Measurements from ENCODE around the gene ITFG1. TPM values are rescaled to one million over a fixed set of nuclear protein-coding genes. Genes with fewer than 3 reads are reported as not detected.
A peak's percentile ranks its signal among the peaks of the same experiment; 100 is the strongest.

ITFG1 gene
- total and polyA plus RNA-seq, 2 of the 13 experiments (the other 11 are each of a cell fraction or from before 2014, with no cell fraction given): 74.5 to 150 TPM

DNA sequence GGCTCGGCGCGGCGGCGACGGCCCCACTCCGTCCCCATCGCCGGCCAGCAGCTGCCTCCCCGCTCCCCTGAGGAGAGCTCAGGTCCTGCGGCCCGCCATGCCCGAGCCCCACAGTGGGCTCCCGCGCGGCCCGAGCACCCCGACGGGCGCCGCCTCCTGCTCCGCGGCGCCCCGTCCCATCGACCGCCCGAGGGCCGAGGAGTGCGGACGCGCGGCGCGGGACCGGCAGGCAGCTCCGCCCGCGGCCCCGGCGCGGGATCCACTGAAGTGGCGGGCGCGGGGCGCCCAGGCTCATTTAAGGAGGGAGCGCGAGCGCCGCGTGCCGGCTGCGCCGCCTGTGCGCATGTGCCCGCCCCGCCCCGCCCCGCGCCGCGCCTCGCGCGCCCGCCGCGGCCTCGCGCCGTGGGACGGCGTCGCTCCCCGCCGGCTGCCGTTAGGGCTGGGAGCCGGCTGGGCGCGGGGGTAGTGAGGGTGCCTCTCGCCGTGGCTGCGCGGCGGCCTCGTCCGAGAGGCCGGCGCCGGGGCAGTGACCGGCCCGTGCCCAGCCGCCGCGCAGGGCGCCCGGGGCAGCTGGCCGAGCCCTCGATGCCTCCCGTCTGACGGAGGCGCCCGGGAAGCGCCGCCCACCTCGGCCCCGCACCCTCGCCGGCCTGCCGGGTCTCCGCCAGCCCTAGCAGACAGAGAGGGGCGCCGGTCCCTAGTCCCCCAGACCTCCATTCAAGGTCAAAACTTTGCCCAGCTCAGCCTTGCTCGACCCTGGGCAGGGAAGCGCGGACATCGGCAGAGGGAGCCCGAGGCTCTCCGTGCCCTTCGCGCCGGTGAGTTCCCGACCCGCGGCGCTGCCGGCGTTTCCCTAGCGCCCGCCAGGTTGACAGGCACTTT lies 316.9 kb downstream of the ITFG1 start, which contains the start of gene NETO2 (continued):
- TF ChIP-seq, protein P1, sequence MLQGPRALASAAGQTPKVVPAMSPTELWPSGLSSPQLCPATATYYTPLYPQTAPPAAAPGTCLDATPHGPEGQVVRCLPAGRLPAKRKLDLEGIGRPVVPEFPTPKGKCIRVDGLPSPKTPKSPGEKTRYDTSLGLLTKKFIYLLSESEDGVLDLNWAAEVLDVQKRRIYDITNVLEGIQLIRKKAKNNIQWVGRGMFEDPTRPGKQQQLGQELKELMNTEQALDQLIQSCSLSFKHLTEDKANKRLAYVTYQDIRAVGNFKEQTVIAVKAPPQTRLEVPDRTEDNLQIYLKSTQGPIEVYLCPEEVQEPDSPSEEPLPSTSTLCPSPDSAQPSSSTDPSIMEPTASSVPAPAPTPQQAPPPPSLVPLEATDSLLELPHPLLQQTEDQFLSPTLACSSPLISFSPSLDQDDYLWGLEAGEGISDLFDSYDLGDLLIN (CRISPR knock-in tag; IDR thresholded peaks at IDR 0.05; ENCODE audit: borderline replicate concordance): peak; percentile 28; the same call in 1 of the 2 replicates
- TF ChIP-seq, protein P2, sequence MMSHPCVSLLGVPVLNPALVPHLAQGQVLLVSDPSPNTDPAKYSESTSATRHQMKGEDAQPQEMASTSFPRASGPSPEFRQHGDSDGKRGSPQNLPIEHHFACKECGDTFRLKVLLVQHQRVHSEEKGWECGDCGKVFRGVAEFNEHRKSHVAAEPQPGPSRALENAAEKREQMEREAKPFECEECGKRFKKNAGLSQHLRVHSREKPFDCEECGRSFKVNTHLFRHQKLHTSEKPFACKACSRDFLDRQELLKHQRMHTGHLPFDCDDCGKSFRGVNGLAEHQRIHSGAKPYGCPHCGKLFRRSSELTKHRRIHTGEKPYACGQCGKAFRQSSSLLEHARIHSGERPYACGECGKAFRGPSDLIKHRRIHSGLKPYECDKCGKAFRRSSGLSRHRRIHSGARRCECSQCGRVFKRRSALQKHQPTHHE (CRISPR knock-in tag; IDR thresholded peaks at IDR 0.05; ENCODE audit: borderline replicate concordance): no peak
- TF ChIP-seq PCBP1 (IDR thresholded peaks at IDR 0.05; ENCODE audit: borderline replicate concordance, low read depth, low read length): no peak
- TF ChIP-seq ZNF17 (CRISPR knock-in tag; IDR thresholded peaks at IDR 0.05): no peak
- TF ChIP-seq DNMT3B (CRISPR knock-in tag; conservative IDR thresholded peaks at IDR 0.05): no peak
- TF ChIP-seq ZNF124 (CRISPR knock-in tag; IDR thresholded peaks at IDR 0.05): no peak
- TF ChIP-seq RELA (CRISPR knock-in tag; IDR thresholded peaks at IDR 0.05): no peak
- no peak for TF ChIP-seq AKNA (CRISPR knock-in tag; IDR thresholded peaks at IDR 0.05; ENCODE audit: borderline replicate concordance)
- TF ChIP-seq ZNF543 (CRISPR knock-in tag; IDR thresholded peaks at IDR 0.05): peak; percentile 54; the same call in 1 of the 2 replicates
- TF ChIP-seq, protein P3, sequence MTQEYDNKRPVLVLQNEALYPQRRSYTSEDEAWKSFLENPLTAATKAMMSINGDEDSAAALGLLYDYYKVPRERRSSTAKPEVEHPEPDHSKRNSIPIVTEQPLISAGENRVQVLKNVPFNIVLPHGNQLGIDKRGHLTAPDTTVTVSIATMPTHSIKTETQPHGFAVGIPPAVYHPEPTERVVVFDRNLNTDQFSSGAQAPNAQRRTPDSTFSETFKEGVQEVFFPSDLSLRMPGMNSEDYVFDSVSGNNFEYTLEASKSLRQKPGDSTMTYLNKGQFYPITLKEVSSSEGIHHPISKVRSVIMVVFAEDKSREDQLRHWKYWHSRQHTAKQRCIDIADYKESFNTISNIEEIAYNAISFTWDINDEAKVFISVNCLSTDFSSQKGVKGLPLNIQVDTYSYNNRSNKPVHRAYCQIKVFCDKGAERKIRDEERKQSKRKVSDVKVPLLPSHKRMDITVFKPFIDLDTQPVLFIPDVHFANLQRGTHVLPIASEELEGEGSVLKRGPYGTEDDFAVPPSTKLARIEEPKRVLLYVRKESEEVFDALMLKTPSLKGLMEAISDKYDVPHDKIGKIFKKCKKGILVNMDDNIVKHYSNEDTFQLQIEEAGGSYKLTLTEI (CRISPR knock-in tag; conservative IDR thresholded peaks at IDR 0.05): no peak
- 0 out of 2 replicates have a peak, but pooled peaks have one; percentile 35 for TF ChIP-seq CSRNP1 (CRISPR knock-in tag; IDR thresholded peaks at IDR 0.05)
- TF ChIP-seq PAWR (CRISPR knock-in tag; IDR thresholded peaks at IDR 0.05; ENCODE audit: borderline replicate concordance): no peak
- TF ChIP-seq RFXAP (CRISPR knock-in tag; IDR thresholded peaks at IDR 0.05; ENCODE audit: borderline replicate concordance): peak; percentile 37; the same call in 1 of the 2 replicates
- peak; percentile 16; the same call in 1 of the 2 replicates for TF ChIP-seq MAX (IDR thresholded peaks at IDR 0.05)
- TF ChIP-seq ZNF414 (CRISPR knock-in tag; IDR thresholded peaks at IDR 0.05): no peak

Data from HepG2 (cell line).